ENCODE data around the gene TRIM28.

DNA sequence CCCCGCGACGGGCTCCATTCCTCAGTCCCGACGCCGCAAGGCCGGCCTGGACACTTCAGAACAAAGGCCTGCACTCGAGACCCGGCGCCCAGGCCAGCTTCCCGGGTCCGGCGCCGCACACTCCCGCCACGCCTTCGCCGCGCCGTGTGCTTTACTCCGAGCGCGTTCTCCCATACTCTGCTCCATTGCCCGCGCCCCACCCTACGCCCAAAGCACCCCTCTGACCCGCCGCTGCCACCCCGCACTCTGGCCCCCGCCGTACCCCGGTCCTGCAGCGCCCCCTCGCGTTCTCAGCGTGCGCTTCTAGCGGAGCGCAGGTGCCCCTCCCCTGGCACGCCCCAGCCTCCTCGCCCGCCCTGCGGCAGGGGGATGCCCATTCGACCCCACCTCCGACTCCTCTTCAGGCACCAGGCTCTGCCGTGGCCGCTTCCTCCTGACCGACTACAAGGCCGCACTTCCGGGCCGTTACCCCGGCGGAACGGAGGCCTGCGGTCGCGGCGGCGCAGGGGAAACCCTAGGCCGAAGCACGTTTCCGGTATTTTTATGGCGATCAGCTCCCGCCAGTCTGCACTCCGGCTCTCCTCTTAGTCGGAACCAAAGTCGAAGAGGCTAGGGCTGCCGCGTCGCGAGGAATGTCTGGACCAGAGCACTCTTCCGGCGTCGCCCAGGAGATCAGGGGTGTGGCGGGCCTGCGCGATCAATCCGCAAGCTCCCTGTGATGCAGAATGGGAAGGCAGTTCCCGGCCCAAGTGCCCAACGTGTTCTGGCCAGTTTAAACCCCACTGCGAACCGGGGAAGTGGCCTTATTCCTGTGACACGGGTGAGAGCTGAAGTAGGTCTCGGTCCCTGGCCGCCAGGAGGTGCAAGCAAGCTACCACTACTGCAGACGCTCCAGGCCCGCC lies 24.3 kb upstream of the TRIM28 start, which contains the start of gene ZBTB45:
- TF ChIP-seq EGR1 (IDR thresholded peaks at IDR 0.05; ENCODE audit: low read depth in 2 of 2) (peak; percentile 27 to 66), SP1 (IDR thresholded peaks at IDR 0.05) (peak; percentile 71)
- TF ChIP-seq, protein P1, sequence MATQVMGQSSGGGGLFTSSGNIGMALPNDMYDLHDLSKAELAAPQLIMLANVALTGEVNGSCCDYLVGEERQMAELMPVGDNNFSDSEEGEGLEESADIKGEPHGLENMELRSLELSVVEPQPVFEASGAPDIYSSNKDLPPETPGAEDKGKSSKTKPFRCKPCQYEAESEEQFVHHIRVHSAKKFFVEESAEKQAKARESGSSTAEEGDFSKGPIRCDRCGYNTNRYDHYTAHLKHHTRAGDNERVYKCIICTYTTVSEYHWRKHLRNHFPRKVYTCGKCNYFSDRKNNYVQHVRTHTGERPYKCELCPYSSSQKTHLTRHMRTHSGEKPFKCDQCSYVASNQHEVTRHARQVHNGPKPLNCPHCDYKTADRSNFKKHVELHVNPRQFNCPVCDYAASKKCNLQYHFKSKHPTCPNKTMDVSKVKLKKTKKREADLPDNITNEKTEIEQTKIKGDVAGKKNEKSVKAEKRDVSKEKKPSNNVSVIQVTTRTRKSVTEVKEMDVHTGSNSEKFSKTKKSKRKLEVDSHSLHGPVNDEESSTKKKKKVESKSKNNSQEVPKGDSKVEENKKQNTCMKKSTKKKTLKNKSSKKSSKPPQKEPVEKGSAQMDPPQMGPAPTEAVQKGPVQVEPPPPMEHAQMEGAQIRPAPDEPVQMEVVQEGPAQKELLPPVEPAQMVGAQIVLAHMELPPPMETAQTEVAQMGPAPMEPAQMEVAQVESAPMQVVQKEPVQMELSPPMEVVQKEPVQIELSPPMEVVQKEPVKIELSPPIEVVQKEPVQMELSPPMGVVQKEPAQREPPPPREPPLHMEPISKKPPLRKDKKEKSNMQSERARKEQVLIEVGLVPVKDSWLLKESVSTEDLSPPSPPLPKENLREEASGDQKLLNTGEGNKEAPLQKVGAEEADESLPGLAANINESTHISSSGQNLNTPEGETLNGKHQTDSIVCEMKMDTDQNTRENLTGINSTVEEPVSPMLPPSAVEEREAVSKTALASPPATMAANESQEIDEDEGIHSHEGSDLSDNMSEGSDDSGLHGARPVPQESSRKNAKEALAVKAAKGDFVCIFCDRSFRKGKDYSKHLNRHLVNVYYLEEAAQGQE (IDR thresholded peaks at IDR 0.05) = peak; percentile 72
- TF ChIP-seq, protein P2, sequence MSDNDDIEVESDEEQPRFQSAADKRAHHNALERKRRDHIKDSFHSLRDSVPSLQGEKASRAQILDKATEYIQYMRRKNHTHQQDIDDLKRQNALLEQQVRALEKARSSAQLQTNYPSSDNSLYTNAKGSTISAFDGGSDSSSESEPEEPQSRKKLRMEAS (IDR thresholded peaks at IDR 0.05) = peak; percentile 86
